Activated T-cell treated with anti-CD3 and anti-CD28 coated beads, Interleukin-2, amount 50 U/mL, for 48 hours (primary cell): Measurements from ENCODE around the gene HCN4.

Experiments
- DNase-seq, 2 experiments: peaks; one replicate each; pipeline ENCODE4 v3.0.0-alpha.2; 2020

Gene HCN4

DNA sequence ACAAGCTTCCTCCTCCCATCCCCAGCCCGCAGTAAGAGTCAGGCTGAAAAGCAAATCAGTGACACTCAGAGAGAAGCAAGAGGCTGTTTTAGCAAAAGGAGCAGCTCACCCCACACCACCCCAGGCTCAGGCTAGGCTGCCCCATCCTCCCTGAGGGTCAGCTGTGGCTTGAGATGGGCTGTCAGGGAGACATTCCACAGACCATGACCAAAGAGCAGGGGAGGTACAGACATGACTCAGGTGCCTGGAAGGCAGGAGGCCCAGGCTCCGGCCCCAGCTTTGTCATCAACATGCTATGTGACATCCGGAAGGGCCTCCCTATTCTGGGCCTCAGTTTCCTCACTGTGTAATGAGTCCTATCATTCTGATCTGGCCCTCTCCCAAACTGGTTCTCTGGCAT lies 24.7 kb downstream of the HCN4 start:
- no peak for DNase-seq

DNA sequence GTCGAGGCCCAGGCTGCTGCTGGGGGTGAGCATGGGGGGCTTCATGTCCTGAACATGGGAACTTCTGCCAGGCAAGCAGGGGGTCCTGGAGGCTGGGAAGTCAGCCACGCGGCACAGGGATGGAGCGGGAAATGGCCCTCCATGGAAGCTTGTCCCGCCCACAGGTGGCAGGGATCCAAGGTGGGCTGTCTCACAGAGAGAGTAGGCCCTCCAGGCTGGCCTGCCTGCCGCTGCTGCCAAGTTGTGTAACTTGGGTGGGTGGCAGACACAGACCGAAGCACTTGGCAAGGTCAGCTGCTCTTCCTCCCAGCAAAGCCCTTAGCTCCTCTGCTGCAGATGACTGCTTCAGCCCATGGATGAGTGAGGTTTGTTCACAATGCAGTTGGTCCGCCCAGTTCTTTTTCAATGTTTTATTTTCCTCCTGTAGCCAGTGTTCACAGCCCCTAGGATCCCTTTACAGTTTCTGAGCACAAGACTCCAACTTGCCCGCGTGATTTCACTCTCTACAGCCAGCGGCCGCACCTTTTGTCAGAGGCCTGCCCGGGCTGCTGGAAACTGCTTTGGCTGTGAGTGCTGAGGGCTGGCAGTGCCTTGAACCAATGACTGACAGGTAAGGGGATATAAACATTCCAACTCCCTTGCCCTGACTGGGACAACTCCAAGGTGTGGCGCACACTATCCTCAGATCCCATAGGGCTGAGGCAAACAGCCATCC lies 26.7 kb downstream of the HCN4 start:
- DNase-seq: no peak

DNA sequence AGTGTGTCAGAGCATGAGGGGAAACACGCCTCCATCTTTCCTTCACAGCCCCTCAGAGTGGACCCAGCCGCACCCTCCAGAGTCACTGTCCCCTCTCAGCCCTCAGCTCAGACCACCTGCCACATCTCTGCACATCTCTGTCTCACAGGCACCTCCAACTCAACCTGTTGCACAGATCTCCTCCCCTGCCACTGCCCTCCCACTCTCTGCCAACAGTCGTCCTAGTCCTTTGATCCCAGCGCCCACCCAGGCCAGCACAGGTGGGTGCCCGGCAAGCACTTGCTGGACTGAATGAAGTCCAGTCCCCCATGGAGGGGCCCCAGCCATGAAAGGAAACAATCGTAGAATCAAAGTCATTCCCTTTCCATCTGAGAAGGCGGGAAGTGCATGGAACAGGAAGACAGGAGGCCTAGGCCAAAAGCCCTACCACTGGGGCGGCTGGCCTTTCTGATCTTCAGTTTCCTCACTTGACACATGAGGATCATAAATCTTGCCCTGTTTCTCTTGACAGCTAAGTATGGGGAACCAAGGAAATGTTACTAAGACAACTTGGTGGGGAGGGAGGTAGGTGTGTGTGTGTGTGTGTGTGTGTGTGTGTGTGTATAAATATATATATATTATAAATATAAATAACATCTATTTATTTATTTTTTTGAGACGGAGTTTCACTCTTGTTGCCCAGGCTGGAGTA lies 28.1 kb downstream of the HCN4 start:
- DNase-seq: no peak

DNA sequence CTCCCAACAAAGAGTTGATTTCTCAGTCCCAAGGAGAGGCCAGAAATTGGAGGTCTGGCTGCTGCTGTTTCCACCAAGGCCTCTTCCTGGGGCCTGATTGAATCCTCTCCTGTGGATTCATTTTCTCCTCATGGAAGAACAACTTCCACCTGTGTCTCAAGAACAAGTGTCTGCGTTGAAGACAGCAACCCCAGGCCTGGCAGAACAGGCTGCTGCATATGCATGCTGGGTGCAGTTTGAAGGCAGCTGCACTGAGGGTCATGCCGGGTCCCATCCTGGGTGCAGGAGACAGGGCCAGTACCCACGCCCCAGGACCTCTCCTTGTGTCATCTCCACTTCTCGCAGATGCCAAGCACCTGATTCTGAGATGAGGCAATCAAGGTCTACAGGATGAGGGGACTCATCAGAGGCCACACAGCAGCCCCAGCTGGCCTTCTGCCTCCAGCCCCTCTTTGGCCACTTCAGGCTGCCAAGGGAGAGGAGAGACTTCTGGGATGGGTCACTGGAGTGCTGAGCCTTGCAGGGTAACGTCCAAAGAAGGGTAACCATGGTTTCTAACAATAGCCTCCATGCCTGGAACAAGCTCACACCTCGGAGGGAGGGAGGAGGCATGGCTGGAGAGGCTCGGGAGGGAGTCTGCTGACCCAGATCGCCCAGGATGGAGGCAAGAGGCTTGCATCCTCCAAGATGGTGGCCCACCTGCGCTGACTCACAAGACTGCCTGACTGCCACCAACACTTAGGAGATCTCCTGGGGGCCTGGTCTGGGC lies 30.0 kb downstream of the HCN4 start:
- DNase-seq: no peak

DNA sequence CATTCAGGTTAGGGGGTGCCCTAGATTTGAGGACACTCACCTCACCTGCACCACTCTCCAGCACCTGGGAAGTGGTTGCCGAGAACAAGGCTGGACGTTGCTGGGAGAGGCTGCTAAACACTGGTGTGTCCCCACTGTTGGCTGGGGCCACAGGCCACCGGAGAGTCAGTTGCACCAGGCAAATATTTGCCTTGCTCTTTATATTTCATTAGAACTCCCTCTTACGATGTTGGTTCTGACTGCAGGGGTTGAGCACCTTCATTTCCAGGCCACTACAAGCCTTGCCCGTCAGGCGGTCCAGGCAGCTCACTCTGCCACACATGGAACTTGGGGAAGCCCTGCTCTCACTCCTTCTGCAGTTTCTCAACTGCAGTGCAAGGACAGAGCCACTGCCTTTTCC lies 30.7 kb downstream of the HCN4 start:
- DNase-seq: no peak

DNA sequence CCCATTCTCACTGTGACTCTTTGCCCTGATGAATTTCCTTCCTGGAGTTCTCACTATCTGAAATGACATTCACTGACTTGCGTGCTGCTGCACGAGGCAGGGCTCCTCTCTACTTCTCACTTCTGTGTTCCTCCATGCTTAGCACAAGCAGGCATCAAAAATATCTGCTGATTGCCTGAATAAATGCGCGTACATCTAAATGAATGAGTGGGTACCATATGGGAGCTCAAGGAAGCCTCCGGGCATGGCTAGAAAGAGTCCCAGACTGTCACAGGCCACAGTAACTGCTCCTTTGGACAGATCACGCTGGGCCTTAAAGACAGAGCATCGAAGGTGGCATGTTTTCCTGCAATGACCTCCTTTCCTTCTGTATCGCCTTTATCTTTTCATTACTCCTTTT lies 31.6 kb downstream of the HCN4 start:
- no peak for DNase-seq

DNA sequence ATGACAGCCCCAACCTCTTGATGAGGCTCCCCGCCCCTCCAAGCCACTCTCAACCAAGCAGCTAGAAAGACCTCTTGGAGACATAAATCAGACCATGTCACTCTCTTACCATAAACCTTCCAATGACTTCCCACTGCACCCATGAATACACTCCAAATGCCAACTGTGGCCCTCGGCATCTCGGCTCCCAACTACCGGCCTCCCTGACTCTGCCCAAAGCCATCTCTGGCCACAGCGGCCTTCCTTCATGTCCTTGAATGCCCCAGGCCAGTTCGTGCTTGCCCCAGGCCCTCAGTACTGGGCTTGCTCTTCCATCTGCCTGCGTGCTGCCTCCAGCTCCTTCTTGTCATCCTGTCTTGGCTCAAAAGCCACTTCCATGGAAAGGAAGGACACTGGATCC lies 32.0 kb downstream of the HCN4 start:
- DNase-seq: no peak

DNA sequence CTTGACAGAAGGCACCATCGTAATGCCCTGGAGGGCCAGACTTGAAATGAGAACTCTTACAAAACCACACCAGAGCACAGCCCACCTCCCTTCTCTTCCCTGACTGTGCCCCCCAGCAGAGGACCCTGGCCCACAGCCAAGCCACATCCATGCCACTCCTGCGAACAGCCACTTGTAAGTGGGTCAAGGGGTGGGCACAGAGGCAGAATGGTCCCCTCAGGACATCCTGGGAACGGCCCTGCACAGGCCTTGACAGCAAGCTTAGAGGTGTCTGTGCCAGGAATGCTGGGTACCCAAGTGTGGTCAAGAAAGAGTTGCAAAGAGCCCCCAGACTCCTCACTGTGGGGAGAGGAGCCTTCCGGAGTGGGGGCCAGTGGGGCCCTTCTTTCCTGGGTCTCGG lies 33.3 kb downstream of the HCN4 start:
- DNase-seq: no peak

DNA sequence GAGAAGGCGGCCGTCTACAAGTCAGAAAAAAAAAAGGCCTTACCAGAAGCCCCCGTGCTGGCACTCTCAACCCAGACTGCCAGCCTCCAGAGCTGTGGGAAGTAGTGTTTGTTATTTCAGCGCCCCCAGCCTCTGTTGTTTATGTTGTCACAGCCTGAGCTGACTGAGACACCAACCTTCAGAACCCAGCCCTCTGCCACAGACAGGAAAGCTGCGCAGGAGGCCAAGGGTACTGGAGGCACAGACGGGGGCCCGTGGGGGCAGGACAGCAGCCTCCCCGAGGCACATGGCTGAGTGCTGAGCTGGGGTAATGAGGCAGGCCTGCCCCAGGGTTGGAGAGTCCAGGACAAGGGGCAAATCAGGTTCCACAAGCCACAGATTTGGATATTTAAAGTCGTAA lies 33.7 kb downstream of the HCN4 start:
- no peak for DNase-seq

DNA sequence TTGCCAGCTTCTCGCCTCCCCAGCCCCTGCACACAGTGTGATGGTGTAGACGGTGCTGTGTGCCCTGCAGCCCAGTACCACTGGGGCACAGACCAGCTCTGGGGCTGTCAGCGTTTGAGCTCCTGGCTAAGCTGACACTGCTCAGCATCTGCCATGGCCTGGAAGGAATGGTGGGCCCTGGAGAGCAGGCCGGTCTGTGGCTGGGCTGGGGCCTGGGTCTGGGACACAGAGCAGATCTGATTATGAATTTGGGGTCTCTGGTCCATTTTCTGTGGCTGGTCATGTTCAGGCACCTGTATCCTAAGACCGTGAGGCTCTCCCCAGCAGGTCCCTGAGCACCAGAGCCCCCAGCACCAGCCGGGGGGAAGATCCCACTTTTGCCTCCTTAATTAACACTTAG lies 34.7 kb downstream of the HCN4 start:
- DNase-seq: no peak

DNA sequence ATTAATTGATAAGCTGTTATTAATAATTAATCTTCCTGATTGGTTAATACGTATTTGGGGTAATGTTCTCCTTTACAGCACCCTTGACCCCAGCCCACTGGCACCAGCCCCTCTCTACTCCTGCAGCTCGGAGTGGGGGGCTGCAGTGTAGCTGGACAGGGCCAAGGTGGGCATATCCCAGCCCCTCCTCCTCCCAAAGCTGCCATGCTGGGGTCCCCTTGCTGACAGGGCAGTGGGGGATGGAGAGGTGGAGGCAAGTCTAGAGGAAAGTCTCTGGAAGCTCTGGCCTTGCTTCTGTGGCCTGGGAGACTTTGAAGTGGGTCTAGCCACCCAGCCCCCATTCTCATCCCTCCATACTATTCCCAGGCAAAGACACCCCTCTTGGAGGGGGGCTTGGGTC lies 35.8 kb downstream of the HCN4 start:
- no peak for DNase-seq

DNA sequence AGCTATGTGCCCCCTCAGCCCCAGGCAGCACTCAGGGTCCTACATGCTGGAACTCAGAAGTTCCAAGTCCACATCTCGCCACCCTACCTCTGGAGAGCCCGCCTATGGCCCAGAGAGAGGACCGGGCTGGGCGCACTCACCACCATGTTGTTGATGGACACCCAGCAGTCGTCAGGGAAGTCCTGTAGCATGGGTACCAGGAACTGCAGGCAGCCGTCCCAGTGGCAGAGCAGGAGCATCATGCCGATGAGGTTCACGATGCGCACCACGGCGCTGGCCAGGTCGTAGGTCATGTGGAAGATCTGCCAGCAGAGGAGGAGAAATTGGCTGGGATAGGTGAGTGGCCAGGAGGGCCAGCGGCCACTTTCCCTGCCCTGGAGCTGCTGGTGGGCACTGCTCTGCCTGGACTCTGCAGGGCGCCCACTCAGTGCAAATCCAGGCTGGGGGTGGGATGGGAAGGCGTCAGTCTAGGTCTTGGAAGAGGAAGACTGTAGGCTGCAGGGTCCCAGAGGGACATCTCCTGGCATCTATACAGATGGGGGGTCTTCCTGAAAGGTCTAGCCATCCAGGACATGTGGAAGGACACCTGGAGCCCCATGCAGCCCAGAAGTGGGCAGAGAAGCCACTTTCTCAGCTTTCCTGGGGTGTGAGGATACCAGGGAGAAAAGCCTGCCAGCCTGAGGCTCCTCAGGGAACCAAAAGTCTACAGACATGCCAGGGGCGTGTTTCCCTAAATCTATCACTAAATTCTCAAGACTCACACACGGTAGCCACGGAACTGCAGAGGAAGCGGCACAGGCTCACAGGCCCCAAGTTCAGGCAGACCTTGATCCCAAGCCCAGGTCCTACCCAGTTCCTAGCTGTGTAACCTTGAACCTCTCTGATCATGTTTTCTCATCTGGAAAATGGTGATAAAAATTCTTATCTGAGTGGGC lies 36.5 kb downstream of the HCN4 start:
- no peak for DNase-seq

DNA sequence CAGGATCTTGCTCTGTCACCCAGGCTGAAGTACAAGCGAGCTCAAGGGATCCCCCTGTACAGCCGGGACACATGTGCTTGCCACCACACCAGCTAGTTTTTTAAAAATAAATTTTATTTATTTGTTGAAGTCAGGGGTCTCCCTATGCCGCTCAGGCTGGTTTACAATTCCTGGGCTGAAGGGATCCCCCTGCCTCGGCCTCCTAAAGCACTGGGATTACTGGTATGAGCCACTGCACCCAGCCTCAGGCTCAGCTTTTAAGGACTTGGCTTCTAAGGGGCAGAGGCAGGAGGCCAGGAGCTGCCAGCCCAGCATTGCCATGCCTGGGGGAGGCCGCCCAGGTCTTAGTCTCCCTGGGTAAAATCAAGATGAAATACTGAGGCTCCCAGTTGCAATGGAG lies 37.3 kb downstream of the HCN4 start:
- DNase-seq: no peak

DNA sequence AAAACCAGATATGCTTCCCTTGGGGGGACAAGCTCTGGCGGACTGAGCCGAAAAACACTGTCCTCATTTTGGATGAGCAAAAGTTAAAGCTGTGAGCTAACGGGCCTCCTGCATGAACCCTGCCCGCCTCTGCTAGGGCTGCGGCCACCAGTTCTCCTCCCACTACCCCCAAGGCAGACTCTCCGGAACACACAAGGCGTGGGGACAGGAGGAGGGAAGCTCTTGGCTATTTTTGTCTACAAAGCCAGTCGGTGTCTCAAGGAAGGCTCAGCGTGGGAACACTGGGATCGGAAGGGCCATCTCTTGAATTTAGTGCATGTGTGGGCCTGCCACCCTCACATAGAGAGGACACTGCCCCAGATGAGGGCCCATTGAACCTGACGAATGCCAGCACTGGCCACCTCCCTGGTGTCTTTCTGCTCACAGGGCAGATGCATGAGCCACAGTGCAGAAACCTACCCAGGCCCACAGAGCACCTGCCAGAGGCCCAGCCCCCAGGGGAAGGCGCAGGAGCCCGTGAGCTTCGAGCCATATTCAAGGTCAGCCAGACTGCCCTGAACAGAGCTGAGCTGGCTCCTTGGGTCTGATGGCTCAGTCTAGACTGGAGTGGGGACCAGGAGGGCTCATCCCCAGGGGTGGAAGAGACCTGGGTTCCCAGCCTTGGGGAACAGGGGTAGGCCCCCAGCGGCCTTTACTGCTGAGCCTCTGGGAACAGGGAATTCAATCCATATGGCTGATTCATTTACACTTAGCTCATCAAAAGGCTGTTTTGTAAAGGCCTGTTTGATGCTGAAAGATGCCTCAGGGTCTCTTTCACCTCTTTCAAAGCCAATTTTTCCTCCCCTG lies 38.3 kb downstream of the HCN4 start:
- no peak for DNase-seq

DNA sequence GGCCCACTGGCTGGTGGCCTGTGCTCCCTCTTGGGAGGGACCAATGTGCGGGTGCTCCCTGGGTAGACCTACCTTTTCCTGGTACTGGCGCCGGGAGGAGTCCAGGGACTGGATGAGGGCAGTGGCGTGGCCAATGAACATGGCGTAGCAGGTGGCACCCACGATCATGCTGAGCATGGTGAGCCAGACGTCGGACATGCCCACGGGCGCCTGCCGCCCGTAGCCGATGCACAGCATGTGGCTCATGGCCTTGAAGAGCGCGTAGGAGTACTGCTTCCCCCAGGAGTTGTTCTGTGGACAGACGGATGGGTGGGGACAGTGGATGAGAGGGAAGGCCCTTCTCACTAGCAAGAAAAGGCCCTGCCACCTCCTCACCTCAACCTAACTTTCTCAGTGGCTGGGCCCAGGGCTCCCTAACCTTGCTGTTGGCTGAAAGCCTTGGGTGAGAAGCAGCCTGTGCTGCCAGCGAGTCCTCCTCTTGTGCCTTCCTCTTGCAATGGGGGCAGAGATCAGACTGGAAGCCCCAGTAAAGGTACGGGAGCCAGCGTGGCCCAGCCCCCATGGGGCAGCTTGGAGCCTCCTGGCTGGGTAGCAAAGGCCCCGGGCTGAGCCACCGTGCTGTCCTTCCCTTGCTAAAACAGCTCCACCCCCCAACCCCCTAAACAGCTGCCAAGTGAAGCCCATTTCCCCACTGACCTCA lies 39.1 kb downstream of the HCN4 start:
- DNase-seq: no peak

DNA sequence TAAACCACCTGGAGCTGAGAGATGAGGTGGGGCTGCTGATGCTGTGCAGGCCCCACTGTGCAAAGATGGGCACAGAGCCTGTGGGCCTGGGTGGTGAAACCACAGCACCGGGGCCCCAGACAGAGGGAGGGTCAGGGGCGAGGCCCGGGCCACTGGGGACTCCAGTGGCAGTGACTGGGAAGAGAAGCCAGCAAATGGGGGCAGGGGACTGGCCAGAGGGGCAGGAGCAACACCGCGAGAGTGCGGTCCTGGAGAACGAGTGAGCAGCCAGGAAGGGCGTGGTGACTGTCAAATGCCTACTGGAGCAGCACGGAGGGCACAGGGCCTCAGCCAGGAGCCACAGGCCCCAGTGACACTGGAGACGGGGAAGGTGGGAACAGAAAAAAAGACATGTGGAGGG lies 39.8 kb downstream of the HCN4 start:
- no peak for DNase-seq

DNA sequence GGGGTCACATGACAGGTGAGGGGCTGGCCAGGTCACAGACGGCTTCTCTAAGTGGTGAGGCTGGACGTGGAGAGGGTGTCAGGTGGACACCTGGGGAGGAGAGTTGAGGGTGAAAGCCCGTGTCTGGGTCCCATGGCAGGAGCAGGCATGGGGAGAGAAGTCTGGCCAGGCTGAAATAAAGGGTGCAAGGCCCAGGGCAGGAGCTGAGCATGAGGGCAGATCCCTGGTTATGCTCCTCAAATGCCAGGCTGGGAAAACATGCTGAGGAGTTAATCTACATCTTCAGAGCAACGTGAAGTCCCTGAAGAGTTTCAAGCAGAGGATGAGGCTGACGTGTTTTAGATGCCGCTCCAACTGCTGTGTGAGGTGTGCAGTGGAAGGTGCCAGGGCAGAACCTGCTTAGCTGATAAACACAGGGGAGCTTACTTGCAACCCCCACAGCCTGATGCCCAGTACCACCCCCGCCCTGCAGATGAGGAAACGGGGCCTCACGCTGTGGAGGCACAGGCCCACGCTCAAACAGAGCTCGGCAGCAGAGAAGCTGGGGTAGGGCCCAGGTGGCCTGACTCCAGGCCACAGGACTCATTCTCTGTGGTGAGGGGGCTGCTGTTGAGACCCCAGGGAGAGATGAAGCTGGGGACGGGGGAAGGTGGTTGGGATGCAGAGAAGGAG lies 40.5 kb downstream of the HCN4 start:
- DNase-seq: no peak

DNA sequence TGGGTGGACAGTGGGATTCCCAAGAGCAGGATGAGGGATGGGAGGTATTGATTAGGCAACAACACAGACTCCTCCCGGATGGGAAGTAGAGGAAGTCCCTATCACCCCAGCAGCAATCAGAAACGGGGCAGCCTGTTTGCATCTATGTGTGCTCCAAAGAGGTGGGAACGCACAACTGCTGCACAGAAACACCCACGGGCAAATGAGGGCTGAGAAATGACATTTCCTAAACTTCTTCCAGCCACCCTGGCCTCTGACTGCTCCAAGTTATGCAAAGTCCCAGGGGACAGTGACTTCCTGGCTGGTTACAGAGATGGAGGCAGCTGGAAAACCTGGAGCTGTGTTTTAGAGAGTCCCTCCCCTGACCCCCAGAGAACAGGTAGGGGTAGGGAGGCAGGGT lies 42.6 kb downstream of the HCN4 start:
- no peak for DNase-seq

DNA sequence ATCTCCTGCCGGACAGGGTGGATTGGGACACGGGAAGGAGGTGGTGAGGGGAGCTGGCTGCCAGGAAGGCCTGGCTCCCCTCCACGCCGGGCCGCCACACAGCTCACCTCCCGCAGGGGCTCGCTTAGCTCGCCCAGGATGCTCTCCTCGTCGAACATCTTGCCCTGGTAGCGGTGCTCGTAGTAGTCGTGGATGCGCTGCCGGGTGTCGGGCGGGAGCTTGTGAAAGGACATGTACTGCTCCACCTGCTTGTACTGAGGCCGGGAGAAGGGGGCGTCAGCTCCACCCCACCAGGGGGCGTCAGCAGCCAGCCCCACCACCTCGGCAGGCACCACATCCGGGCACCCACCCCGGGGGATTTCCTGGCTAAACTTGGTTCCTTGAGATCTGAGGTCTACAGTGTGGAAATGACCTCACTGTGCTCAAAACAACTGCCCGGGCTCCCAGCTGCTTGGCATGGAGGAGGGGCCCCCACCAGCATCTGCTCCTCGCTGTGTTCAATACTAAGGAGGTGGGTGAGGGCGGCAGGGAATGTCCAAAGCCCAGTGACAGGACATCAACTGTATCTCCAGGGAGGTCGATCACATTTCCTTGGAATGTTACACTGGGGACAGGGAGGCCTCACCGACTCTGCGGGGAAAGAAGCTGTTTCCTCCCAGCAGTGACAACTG lies 43.4 kb downstream of the HCN4 start:
- peak in 1 of 2 experiments; percentile 30 for DNase-seq

DNA sequence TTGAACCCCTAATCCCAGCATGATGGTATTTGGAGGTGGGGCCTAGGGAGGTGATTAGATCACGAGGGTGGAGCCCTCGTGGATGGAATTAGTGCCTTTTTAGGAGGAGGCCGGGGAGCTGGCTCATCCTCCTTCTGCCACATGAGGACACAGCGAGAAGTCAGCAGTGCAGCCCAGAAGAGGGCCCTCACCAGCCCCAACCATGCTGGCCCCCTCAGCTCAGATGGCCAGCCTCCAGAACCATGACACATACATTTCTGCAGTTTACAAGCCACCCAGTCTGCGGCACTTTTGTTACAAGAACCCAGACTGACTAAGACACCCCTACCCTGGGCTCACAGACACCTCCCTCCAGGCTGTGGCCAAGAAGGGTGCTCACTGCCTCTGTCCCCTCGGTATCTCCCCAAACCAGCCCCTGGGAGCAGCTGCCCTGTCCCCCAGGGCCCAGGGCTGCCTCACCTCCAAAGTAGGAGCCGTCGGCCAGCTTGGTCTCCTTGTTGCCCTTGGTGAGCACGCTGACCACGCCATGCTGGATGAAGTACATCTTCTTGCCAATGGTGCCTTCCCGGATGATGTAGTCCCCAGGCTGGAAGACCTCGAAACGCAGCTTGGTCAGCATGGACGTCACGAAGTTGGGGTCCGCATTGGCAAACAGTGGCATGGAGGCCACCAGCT lies 44.1 kb downstream of the HCN4 start:
- no peak for DNase-seq
